Measurements from ENCODE around the gene FAM53B. TPM values are rescaled to one million over a fixed set of nuclear protein-coding genes. Genes with fewer than 3 reads are reported as not detected.

Gene FAM53B
- polyA plus RNA-seq, 1 of the 3 experiments (the other 2 are of a cell fraction) = 5.6 TPM

DNA sequence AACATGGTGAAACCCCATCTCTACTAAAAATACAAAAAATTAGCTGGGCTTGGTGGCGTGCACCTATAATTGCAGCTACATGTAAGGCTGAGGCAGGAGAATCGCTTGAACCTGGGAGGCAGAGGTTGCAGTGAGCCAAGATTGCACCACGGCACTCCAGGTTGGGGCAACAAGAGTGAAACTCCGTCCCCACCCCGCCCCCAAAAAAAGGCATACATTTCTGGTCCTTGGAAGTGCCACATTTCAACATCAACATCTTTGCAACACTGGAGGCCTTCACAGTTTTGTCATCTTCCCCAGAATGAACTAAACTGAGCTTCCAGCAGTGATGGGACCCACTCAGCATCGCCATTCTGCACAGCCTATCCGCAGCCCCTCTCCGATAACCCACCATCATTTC, 36.6 kb downstream of the FAM53B start:
- Histone ChIP-seq H3K4me3 (ENCODE audit: low read depth in 2 of 2, low read length in 1 of 2) (no peak overlapping the region), H3K79me2 (ENCODE audit: insufficient read depth) (no peaks in the 10 kb centered on the region; the same call in 1 of the 2 replicates), H3K27me3 (ENCODE audit: insufficient read depth) (no peaks in the 10 kb centered on the region), H3K9me3 (no peaks in the 10 kb centered on the region), H4K20me1 (ENCODE audit: insufficient read depth) (peaks cover 2% of the 10 kb centered on the region; the same call in 1 of the 2 replicates), H3F3A (replicated peaks; ENCODE audit: insufficient read depth) (no peaks in the 10 kb centered on the region), H3K36me3 (replicated peaks in 1 of 2; ENCODE audit: control insufficient read depth in 1 of 2, insufficient read depth in 2 of 2, low read length in 1 of 2) (peaks cover 0 to 15% of the 10 kb centered on the region in 2 experiments), H2AFZ (ENCODE audit: low read depth) (no peak overlapping the region), H3K4me2 (no peak overlapping the region), H3K9ac (no peak overlapping the region), H3K27ac (ENCODE audit: low read depth in 2 of 2, low read length in 1 of 2) (peak overlapping the region in 1 of 2 experiments; percentile 90; a peak in 2 of 4 replicates), H3K9me2 (no peaks in the 10 kb centered on the region), H3K4me1 (ENCODE audit: control insufficient read depth in 1 of 2, insufficient read depth in 2 of 2, low read depth in 1 of 2, low read length in 1 of 2) (peaks cover 0 to 73% of the 10 kb centered on the region in 2 experiments; a peak in 2 of 4 replicates)
- DNase-seq = no peak
- CTCF ChIA-PET = interaction anchor here (0.8 to 2.2 kb wide), 8 partner anchors 13 to 177 kb away, joined by 3 to 8 read pairs (median 5); no protein-coding TSS in a partner anchor
- WGBS (ENCODE audit: low lambda C conversion rate) = 97% methylated on average over 8 of the region's 8 CpGs
- POLR2A ChIA-PET = no interaction called here
- TF ChIP-seq REST (IDR thresholded peaks at IDR 0.05; ENCODE audit: low read depth, low read length) (no peak), RAD21 (IDR thresholded peaks at IDR 0.05; ENCODE audit: low read length) (no peak), SIN3A (IDR thresholded peaks at IDR 0.05; ENCODE audit: borderline replicate concordance, low read depth, low read length) (no peak), RFX5 (IDR thresholded peaks at IDR 0.05; ENCODE audit: low read length) (no peak), MXI1 (IDR thresholded peaks at IDR 0.05; ENCODE audit: low read depth, low read length) (no peak), EP300 (IDR thresholded peaks at IDR 0.05; ENCODE audit: borderline replicate concordance in 1 of 2, low read depth in 1 of 2, low read length in 1 of 2) (no peak), ZBTB33 (IDR thresholded peaks at IDR 0.05; ENCODE audit: borderline replicate concordance, low read depth) (no peak), YY1 (IDR thresholded peaks at IDR 0.05; ENCODE audit: low read depth) (no peak), NFIC (IDR thresholded peaks at IDR 0.05; ENCODE audit: borderline replicate concordance) (no peak), RCOR1 (IDR thresholded peaks at IDR 0.05; ENCODE audit: low read length) (no peak), CTCF (IDR thresholded peaks at IDR 0.05) (no peak), JUND (IDR thresholded peaks at IDR 0.05) (no peak), TAF1 (IDR thresholded peaks at IDR 0.05; ENCODE audit: borderline replicate concordance, low read depth, low read length) (no peak), GATA2 (CRISPR knock-in tag; IDR thresholded peaks at IDR 0.05) (no peak), FOXM1 (IDR thresholded peaks at IDR 0.05; ENCODE audit: low read depth) (no peak), FOXJ3 (CRISPR knock-in tag; IDR thresholded peaks at IDR 0.05) (no peak), EZH2phosphoT487 (IDR thresholded peaks at IDR 0.05; ENCODE audit: borderline replicate concordance, low read depth) (no peak)
- TF ChIP-seq, protein P1, sequence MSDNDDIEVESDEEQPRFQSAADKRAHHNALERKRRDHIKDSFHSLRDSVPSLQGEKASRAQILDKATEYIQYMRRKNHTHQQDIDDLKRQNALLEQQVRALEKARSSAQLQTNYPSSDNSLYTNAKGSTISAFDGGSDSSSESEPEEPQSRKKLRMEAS (IDR thresholded peaks at IDR 0.05; ENCODE audit: low read depth) = no peak
